CD14-positive monocyte (primary cell): Measurements from ENCODE around the gene MTMR10. TPM values are rescaled to one million over a fixed set of nuclear protein-coding genes. Genes with fewer than 3 reads are reported as not detected.
A peak's percentile ranks its signal among the peaks of the same experiment; 100 is the strongest.

ENCODE experiments used
- DNase-seq, 3 donors: peaks; one replicate each; pipeline ENCODE4 v3.0.0-alpha.2; 2011 to 2022
- H2AFZ ChIP-seq: 2 replicates; pipeline ENCODE4 v1.6.0; 2012; ENCODE audit warnings: mild to moderate bottlenecking, low read depth, low read length, inconsistent platforms; ENCODE audit not compliant: insufficient read depth, poor library complexity, severe bottlenecking
- H3K27ac ChIP-seq, 2 donors: 1 replicate in 1 of 2; 2 replicates in 1 of 2; pipeline ENCODE4 v1.5.1; 2012 to 2013; ENCODE audit warnings: low read length in 2 of 2, control low read depth in 1 of 2, inconsistent platforms in 1 of 2, low read depth in 1 of 2, mild to moderate bottlenecking in 1 of 2
- H3K27me3 ChIP-seq, 2 donors: one replicate each; pipeline versions ENCODE4 v1.6.0 to v1.6.1; 2011 to 2013; ENCODE audit warnings: low read length in 2 of 2; ENCODE audit not compliant: control insufficient read depth in 2 of 2, insufficient read depth in 2 of 2
- H3K36me3 ChIP-seq, 2 donors: replicated peaks in 1 of 2; 1 replicate in 1 of 2; 2 replicates in 1 of 2; pipeline versions ENCODE4 v1.5.1 to v1.6.1; 2012 to 2013; ENCODE audit warnings: low read length in 2 of 2, control low read depth in 1 of 2, inconsistent platforms in 1 of 2, mild to moderate bottlenecking in 1 of 2; ENCODE audit not compliant: insufficient read depth in 2 of 2, control insufficient read depth in 1 of 2
- H3K4me1 ChIP-seq, 2 donors: 1 replicate in 1 of 2; 2 replicates in 1 of 2; pipeline versions ENCODE4 v1.5.1 to v1.6.1; 2012 to 2013; ENCODE audit warnings: low read length in 2 of 2, control low read depth in 1 of 2, inconsistent platforms in 1 of 2, mild to moderate bottlenecking in 1 of 2, moderate library complexity in 1 of 2; ENCODE audit not compliant: insufficient read depth in 2 of 2, control insufficient read depth in 1 of 2
- H3K4me2 ChIP-seq: replicated peaks from 2 replicates; pipeline ENCODE3; 2012; ENCODE audit warnings: low read length, moderate library complexity, mild to moderate bottlenecking; ENCODE audit not compliant: poor library complexity, severe bottlenecking; ENCODE audit errors: extremely low read depth
- H3K4me3 ChIP-seq, 3 experiments: fragments of 200-600 bp in 1 of 3; sonication (generic) in 1 of 3; replicated peaks in 1 of 3; 1 replicate in 2 of 3; 2 replicates in 1 of 3; pipeline ENCODE4 v1.5.1; 2011 to 2013; ENCODE audit warnings: low read length in 3 of 3, mild to moderate bottlenecking in 3 of 3, control low read depth in 2 of 3, low read depth in 2 of 3, inconsistent platforms in 1 of 3, moderate library complexity in 1 of 3
- H3K79me2 ChIP-seq: 2 replicates; pipeline ENCODE4 v1.6.0; 2012; ENCODE audit warnings: mild to moderate bottlenecking, control low read depth, inconsistent platforms, low read length, moderate library complexity; ENCODE audit not compliant: insufficient read depth
- H3K9ac ChIP-seq: 2 replicates; pipeline ENCODE4 v1.6.0; 2017; ENCODE audit warnings: low read length, mild to moderate bottlenecking; ENCODE audit not compliant: insufficient read depth, poor library complexity, severe bottlenecking
- H3K9me3 ChIP-seq, 2 donors: replicated peaks in 1 of 2; 1 replicate in 1 of 2; 2 replicates in 1 of 2; pipeline versions ENCODE4 v1.5.1 to v1.6.1; 2012 to 2013; ENCODE audit warnings: low read length in 2 of 2, control low read depth in 1 of 2; ENCODE audit not compliant: control insufficient read depth in 1 of 2, insufficient read depth in 1 of 2
- H4K20me1 ChIP-seq: 2 replicates; pipeline ENCODE4 v1.6.0; 2012; ENCODE audit warnings: mild to moderate bottlenecking, low read length, control low read depth, moderate library complexity; ENCODE audit not compliant: insufficient read depth
- H3K27ac Mint-ChIP-seq, 7 donors: one replicate each; pipeline ENCODE4 v1.8.0; 2020; ENCODE audit warnings: mild to moderate bottlenecking in 7 of 7, mixed read lengths in 7 of 7, moderate library complexity in 6 of 7, inconsistent platforms in 2 of 7
- H3K27me3 Mint-ChIP-seq, 3 donors: one replicate each; pipeline ENCODE4 v1.8.0; 2021 to 2022; ENCODE audit warnings: low read depth in 3 of 3, mild to moderate bottlenecking in 3 of 3, mixed read lengths in 3 of 3, moderate library complexity in 3 of 3, inconsistent platforms in 1 of 3
- H3K36me3 Mint-ChIP-seq, 2 donors: one replicate each; pipeline ENCODE4 v1.8.0; 2020; ENCODE audit warnings: mixed read lengths in 2 of 2, inconsistent platforms in 1 of 2, mild to moderate bottlenecking in 1 of 2
- H3K4me1 Mint-ChIP-seq: one replicate; pipeline ENCODE4 v1.8.0; 2020; ENCODE audit warnings: mild to moderate bottlenecking, mixed read lengths
- H3K4me3 Mint-ChIP-seq, 2 donors: one replicate each; pipeline ENCODE4 v1.8.0; 2020; ENCODE audit warnings: mild to moderate bottlenecking in 2 of 2, mixed read lengths in 2 of 2, moderate library complexity in 1 of 2
- H3K9me3 Mint-ChIP-seq, 7 donors: one replicate each; pipeline ENCODE4 v1.8.0; 2020 to 2022; ENCODE audit warnings: mixed read lengths in 7 of 7, mild to moderate bottlenecking in 6 of 7, moderate library complexity in 6 of 7, inconsistent platforms in 2 of 7
- WGBS: methylation state at CpG from one replicate; pipeline ENCODE4 v1.1.5; 2013; ENCODE audit warnings: missing lambda C conversion rate; ENCODE audit not compliant: insufficient coverage; 5-methylcytosine and 5-hydroxymethylcytosine counted together
- intact Hi-C, 2 donors: fragments of 100-400 bp; cut with micrococcal nuclease; formaldehyde crosslinking; loops; one replicate each; pipeline versions ENCODE4 v1.15.0 to v1.15.1; 2023
- polyA plus RNA-seq, 3 donors: library from polyadenylated mRNA; depleted of rRNA in 1 of 3; unstranded in 2 of 3; stranded (reverse) in 1 of 3; fragments of 300-500 nt in 2 of 3; fragments of >200 nt in 1 of 3; fragmentation: Illumina TruSeq in 2 of 3; gene quantifications; 1 replicate in 2 of 3; 2 replicates in 1 of 3; pipeline ENCODE4 v1.2.3, GENCODE V29; 2012 to 2021
- TF ChIP-seq, protein P1 (sequence below): fragments of 200-600 bp; IDR thresholded peaks from one replicate; pipeline ENCODE4 v1.8.0; 2022; ENCODE audit warnings: antibody characterized with exemption, mild to moderate bottlenecking

Gene MTMR10
- polyA plus RNA-seq, 3 donors = 8.7 to 23.3 (median 15.9) TPM

- H3K36me3 ChIP-seq = peaks cover 46 to 61% of the 10 kb centered on the region in 2 donors
- H3K79me2 ChIP-seq = peaks cover 96% of the 10 kb centered on the region
Observed at GRCh38 chr15:30979457-30979856, 12.0 kb downstream of the MTMR10 start.

GRCh38 chr15:30978328-30978727, 13.1 kb downstream of the MTMR10 start:
- peaks cover 28 to 34% of the 10 kb centered on the region in 2 donors for H3K4me1 ChIP-seq
- H3K4me3 Mint-ChIP-seq = no peak overlapping the region
- H3K36me3 Mint-ChIP-seq = peaks cover 53 to 77% of the 10 kb centered on the region in 2 donors
- intact Hi-C loops = loop anchor here in 1 of 2 donors (10.0 kb wide), 1 partner anchor 146 kb away; no protein-coding TSS in a partner anchor
- H3K4me1 Mint-ChIP-seq = peaks cover 44% of the 10 kb centered on the region
- H3K9me3 Mint-ChIP-seq = peaks cover 0 to 2% (median 0%) of the 10 kb centered on the region in 7 donors
- peaks cover 100% of the 10 kb centered on the region for H4K20me1 ChIP-seq
- no peaks in the 10 kb centered on the region for H3K27me3 Mint-ChIP-seq
- TF ChIP-seq, protein P1, sequence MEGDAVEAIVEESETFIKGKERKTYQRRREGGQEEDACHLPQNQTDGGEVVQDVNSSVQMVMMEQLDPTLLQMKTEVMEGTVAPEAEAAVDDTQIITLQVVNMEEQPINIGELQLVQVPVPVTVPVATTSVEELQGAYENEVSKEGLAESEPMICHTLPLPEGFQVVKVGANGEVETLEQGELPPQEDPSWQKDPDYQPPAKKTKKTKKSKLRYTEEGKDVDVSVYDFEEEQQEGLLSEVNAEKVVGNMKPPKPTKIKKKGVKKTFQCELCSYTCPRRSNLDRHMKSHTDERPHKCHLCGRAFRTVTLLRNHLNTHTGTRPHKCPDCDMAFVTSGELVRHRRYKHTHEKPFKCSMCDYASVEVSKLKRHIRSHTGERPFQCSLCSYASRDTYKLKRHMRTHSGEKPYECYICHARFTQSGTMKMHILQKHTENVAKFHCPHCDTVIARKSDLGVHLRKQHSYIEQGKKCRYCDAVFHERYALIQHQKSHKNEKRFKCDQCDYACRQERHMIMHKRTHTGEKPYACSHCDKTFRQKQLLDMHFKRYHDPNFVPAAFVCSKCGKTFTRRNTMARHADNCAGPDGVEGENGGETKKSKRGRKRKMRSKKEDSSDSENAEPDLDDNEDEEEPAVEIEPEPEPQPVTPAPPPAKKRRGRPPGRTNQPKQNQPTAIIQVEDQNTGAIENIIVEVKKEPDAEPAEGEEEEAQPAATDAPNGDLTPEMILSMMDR = no peak
- peaks cover 92% of the 10 kb centered on the region for H3K79me2 ChIP-seq
- H3K9ac ChIP-seq = no peak overlapping the region
- no peak overlapping the region for H3K27ac ChIP-seq
- no peak overlapping the region for H3K4me2 ChIP-seq
- peaks cover 0 to 2% of the 10 kb centered on the region in 2 donors for H3K9me3 ChIP-seq
- no peak overlapping the region for H3K4me3 ChIP-seq
- no peaks in the 10 kb centered on the region for H3K27me3 ChIP-seq
- no peak for DNase-seq
- H3K27ac Mint-ChIP-seq = no peak overlapping the region
- H2AFZ ChIP-seq = no peak overlapping the region
- peaks cover 46 to 61% of the 10 kb centered on the region in 2 donors for H3K36me3 ChIP-seq

More at GRCh38 chr15:30979457-30979856, 12.0 kb downstream of the MTMR10 start:
- Mint-ChIP-seq H3K36me3 (peaks cover 53 to 77% of the 10 kb centered on the region in 2 donors), H3K4me3 (peak overlapping the region in 1 of 2 donors; percentile 67), H3K27ac (peak overlapping the region; percentile 60 to 87 (median 75)), H3K9me3 (peaks cover 0 to 2% (median 0%) of the 10 kb centered on the region in 7 donors), H3K4me1 (peaks cover 49% of the 10 kb centered on the region), H3K27me3 (no peaks in the 10 kb centered on the region)
- TF ChIP-seq, protein P1 = no peak
- no CpG with 5 or more reads among the region's 5 CpGs for WGBS
- intact Hi-C loops = loop anchor here in 1 of 2 donors (10.0 kb wide), 1 partner anchor 145 kb away; no protein-coding TSS in a partner anchor
- H3K9ac ChIP-seq = no peak overlapping the region
- H3K9me3 ChIP-seq = peaks cover 0 to 2% of the 10 kb centered on the region in 2 donors
- H3K27ac ChIP-seq = peak overlapping the region in 1 of 2 donors; percentile 65
- H3K27me3 ChIP-seq = no peaks in the 10 kb centered on the region
- H2AFZ ChIP-seq = no peak overlapping the region
- DNase-seq = peak; percentile 42 to 64 (median 47)
- H3K4me3 ChIP-seq = peak overlapping the region in 1 of 3 experiments; percentile 43
- peaks cover 100% of the 10 kb centered on the region for H4K20me1 ChIP-seq
- H3K4me2 ChIP-seq = peak overlapping the region; percentile 29
- peaks cover 28 to 34% of the 10 kb centered on the region in 2 donors for H3K4me1 ChIP-seq
